Heart right ventricle (tissue), 16 donors: ENCODE measurements around the gene ROBO1. TPM values are rescaled to one million over a fixed set of nuclear protein-coding genes. Genes with fewer than 3 reads are reported as not detected.

Source experiments
- ATAC-seq, 8 donors: fragments of 200-7000 bp; cut with Tn5 transposase; one replicate each; pipeline ENCODE4 v1.9.1; 2020; ENCODE audit warnings: mild to moderate bottlenecking in 8 of 8, moderate library complexity in 8 of 8, moderate number of reproducible peaks in 1 of 8
- DNase-seq, 2 donors: peaks; one replicate each; pipeline ENCODE4 v3.0.0-alpha.2; 2020
- H3K27ac ChIP-seq, 10 donors: fragments of 200-600 bp; sonication (generic) in 2 of 10; one replicate each; pipeline versions ENCODE4 v1.5.0 to v1.8.0; 2020 to 2022; ENCODE audit warnings: mild to moderate bottlenecking in 3 of 10
- H3K27me3 ChIP-seq, 7 donors: fragments of 200-600 bp; one replicate each; pipeline ENCODE4 v1.8.0; 2021 to 2022; ENCODE audit warnings: mild to moderate bottlenecking in 2 of 7
- H3K36me3 ChIP-seq, 9 donors: fragments of 200-600 bp; sonication (generic) in 1 of 9; one replicate each; pipeline versions ENCODE4 v1.5.0 to v1.8.0; 2020 to 2022; ENCODE audit warnings: mild to moderate bottlenecking in 2 of 9
- H3K4me1 ChIP-seq, 9 donors: fragments of 200-600 bp; sonication (generic) in 1 of 9; one replicate each; pipeline versions ENCODE4 v1.5.0 to v1.8.0; 2020 to 2022; ENCODE audit warnings: mild to moderate bottlenecking in 4 of 9
- H3K4me3 ChIP-seq, 10 donors: fragments of 200-600 bp; sonication (generic) in 2 of 10; one replicate each; pipeline versions ENCODE4 v1.5.0 to v1.8.0; 2020 to 2022; ENCODE audit warnings: mild to moderate bottlenecking in 7 of 10, moderate library complexity in 2 of 10
- H3K9me3 ChIP-seq, 11 donors: fragments of 200-600 bp in 10 of 11; sonication (generic) in 2 of 11; one replicate each; pipeline versions ENCODE4 v1.5.0 to v1.8.0; 2013 to 2022; ENCODE audit warnings: mild to moderate bottlenecking in 2 of 11, control low read depth in 1 of 11, moderate library complexity in 1 of 11
- CTCF ChIP-seq, 9 donors: fragments of 200-600 bp; sonication (generic) in 2 of 9; IDR thresholded peaks; one replicate each; pipeline versions ENCODE4 v1.5.0 to v1.8.0; 2021 to 2022; ENCODE audit warnings: antibody characterized with exemption in 9 of 9, mild to moderate bottlenecking in 5 of 9, moderate library complexity in 1 of 9
- WGBS, 2 donors: extraction: QIAGEN DNeasy Blood & Tissue Kit; methylation state at CpG; one replicate each; pipeline ENCODE4 v1.1.7; 2013; ENCODE audit warnings: inconsistent platforms in 1 of 2; 5-methylcytosine and 5-hydroxymethylcytosine counted together
- intact Hi-C, 10 donors: fragments of 100-400 bp; cut with DNase I; formaldehyde crosslinking; loops; one replicate each; pipeline versions ENCODE4 v1.11.1 to v1.14.2; 2022
- polyA plus RNA-seq, 2 donors: library from polyadenylated mRNA; stranded (reverse); fragments of 200-250 nt; gene quantifications; one replicate each; pipeline ENCODE4 v1.2.3, GENCODE V29; 2013
- total RNA-seq, 10 donors: library from RNA; stranded (reverse); fragmentation: NEBNext Ultra II Directional in 3 of 10; extraction: Animal tissue kit (Norgen Biotek cat#: 25700) in 3 of 10; gene quantifications; one replicate each; pipeline versions ENCODE4 v1.2.1 to v1.2.4, GENCODE V29; 2021 to 2023
- donor health status: Arrhythmogenic right ventricular cardiomyopathy.
- donor health status: ischemic (EF 13 %, LVEDD 7.1; RV severe dilation, severe dysfunction).
- donor health status: healthy with polysubstance abuse.
- donor health status: DM: no; HTN: yes; CAD: no.
- donor health status: DM: no; HTN: no; CAD: no.
- donor health status: ischemic (EF 25% LVEDD 6.9; RV normal size, moderate dysfunction).
- donor health status: ischemic (EF 25% LVEDD 5.7; RV mildly dilated, moderate dysfunction).
- donor health status: healthy.
- donor health status: DM: yes; HTN: yes; CAD: no.
- donor health status: Ischemic cardiomyopathy.
- donor health status: ischemic (EF 35%, LVEDD 5.7; RV mildly dilated, moderate dysfunction).
- donor health status: nonischemic (EF 11% LVEDD 7.7; RV severe dilation, severe dysfunction).
- donor health status: DM: yes; HTN: yes; CAD: no.
- donor health status: PGD.
- donor health status: ischemic (EF 29% LVEDD 5.4; RV normal size, mild dysfunction).
- donor health status: nonischemic (EF 23%, LVEDD 6.1; RV moderate dilation, normal function).

Gene ROBO1
- total and polyA plus RNA-seq, 12 donors = 2.8 to 13.9 (median 5.6) TPM

DNA sequence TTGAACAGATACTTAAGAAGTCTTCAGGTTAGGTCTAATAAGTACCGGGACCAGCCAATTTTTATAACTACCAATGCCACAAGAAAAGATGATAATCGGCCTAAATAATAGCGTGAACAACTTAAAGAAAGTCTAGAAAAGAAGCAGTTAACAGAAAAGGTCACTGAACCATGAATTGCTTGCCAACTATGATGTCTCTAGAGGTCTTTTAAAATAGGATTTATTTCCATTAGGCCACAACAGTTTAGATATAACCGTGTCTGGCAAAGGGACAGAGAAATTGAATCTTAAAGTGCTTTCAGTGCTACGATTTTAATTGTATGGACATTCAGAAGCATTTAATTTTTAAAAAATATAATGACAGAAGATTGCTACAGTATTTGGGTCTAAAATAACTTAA lies 1070.4 kb downstream of the ROBO1 start:
- H3K4me1 ChIP-seq = peaks cover 0 to 4% (median 0%) of the 10 kb centered on the region in 9 donors
- intact Hi-C loops = no loop called here
- ATAC-seq (no peak), DNase-seq (no peak)
- 39 to 45% methylated on average over 5 of the region's 5 CpGs for WGBS, 2 donors
- no peak overlapping the region for H3K27ac ChIP-seq
- H3K4me3 ChIP-seq = no peak overlapping the region
- H3K36me3 ChIP-seq = no peaks in the 10 kb centered on the region
- TF ChIP-seq CTCF (IDR thresholded peaks at IDR 0.05) = no peak
- no peaks in the 10 kb centered on the region for H3K27me3 ChIP-seq
- H3K9me3 ChIP-seq = no peaks in the 10 kb centered on the region

DNA sequence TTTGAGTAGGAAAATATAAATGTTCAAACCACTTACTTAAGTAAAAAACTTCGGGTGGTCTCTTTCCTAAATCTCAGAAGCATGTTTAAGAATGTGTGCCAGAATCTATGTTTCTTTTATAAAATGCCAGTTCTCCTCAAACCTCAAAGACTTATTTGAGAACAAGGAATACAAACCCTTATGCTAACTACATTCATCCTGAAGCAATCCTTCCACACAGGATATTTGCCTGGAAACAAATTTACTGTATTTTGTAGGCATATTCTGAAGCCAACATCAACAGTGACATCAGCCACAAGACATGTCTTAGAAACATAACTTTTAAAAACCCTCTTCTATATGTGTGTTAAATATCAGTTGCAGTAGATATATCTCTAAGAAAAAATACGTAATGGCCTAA lies 1077.0 kb downstream of the ROBO1 start:
- WGBS, 2 donors = 30 to 32% methylated on average over 2 of the region's 2 CpGs
- no peak overlapping the region for H3K27ac ChIP-seq
- H3K36me3 ChIP-seq = no peaks in the 10 kb centered on the region
- DNase-seq (no peak), ATAC-seq (no peak)
- TF ChIP-seq CTCF (IDR thresholded peaks at IDR 0.05) = no peak
- H3K4me1 ChIP-seq = no peaks in the 10 kb centered on the region
- intact Hi-C loops = no loop called here
- no peaks in the 10 kb centered on the region for H3K27me3 ChIP-seq
- H3K9me3 ChIP-seq = no peaks in the 10 kb centered on the region
- H3K4me3 ChIP-seq = no peak overlapping the region

- H3K9me3 ChIP-seq = peaks cover 0 to 2% (median 0%) of the 10 kb centered on the region in 11 donors
- no peak overlapping the region for H3K4me3 ChIP-seq
- H3K27ac ChIP-seq = no peak overlapping the region
- peaks cover 0 to 2% (median 0%) of the 10 kb centered on the region in 9 donors for H3K36me3 ChIP-seq
- no peak for DNase-seq
- H3K27me3 ChIP-seq = no peaks in the 10 kb centered on the region
- intact Hi-C loops = no loop called here
- WGBS, 2 donors = 91 to 94% methylated on average over 6 of the region's 6 CpGs
- ATAC-seq = no peak
- no peak for TF ChIP-seq CTCF (IDR thresholded peaks at IDR 0.05)
- H3K4me1 ChIP-seq = no peaks in the 10 kb centered on the region
Measured at GRCh38 chr3:78689378-78689777, 1078.4 kb downstream of the ROBO1 start.

GRCh38 chr3:78687520-78687919 lies 1080.3 kb downstream of the ROBO1 start:
- intact Hi-C loops = no loop called here
- Histone ChIP-seq H3K4me1 (no peaks in the 10 kb centered on the region), H3K36me3 (peaks cover 0 to 8% (median 0%) of the 10 kb centered on the region in 9 donors), H3K27me3 (no peaks in the 10 kb centered on the region), H3K27ac (no peak overlapping the region), H3K9me3 (peaks cover 0 to 7% (median 0%) of the 10 kb centered on the region in 11 donors), H3K4me3 (no peak overlapping the region)
- DNase-seq (no peak), ATAC-seq (no peak)
- 87 to 94% methylated on average over 4 of the region's 4 CpGs for WGBS, 2 donors
- no peak for TF ChIP-seq CTCF (IDR thresholded peaks at IDR 0.05)
